IMR-90 (cell line): ENCODE data around the gene CBX5. TPM values are rescaled to one million over a fixed set of nuclear protein-coding genes. Genes with fewer than 3 reads are reported as not detected.
A peak's percentile ranks its signal among the peaks of the same experiment; 100 is the strongest.

ENCODE experiments used
- ATAC-seq: fragments of 200-7000 bp; cut with Tn5 transposase; 2 replicates; pipeline ENCODE4 v1.9.1; 2020; ENCODE audit warnings: low read depth, mild to moderate bottlenecking, moderate library complexity
- BruUV-seq: library from RNA; stranded (reverse); fragments of 400-500 nt; replicated peaks from 2 replicates; lab custom pipeline; 2021; lab: Mats Ljungman, UMichigan
- CTCF ChIA-PET: fragments of 300-600 bp; formaldehyde crosslinking; extraction: SDS; loops from one replicate; lab custom pipeline; 2021; ENCODE audit warnings: antibody characterized with exemption; lab: Yijun Ruan, JAX
- POLR2A ChIA-PET: fragments of 300-600 bp; sonication (Branson Sonifier 250); formaldehyde crosslinking; loops from one replicate; lab custom pipeline; 2022; ENCODE audit warnings: antibody characterized with exemption; ENCODE audit not compliant: unreplicated experiment; lab: Charles Lee
- DNase-seq: peaks from one replicate; pipeline ENCODE4 v3.0.0; 2013
- H2AFZ ChIP-seq: replicated peaks from 2 replicates; pipeline ENCODE3; 2013; ENCODE audit warnings: low read length, mild to moderate bottlenecking; ENCODE audit not compliant: poor library complexity
- H2AK5ac ChIP-seq: 2 replicates; pipeline ENCODE4 v1.6.1; 2013; ENCODE audit warnings: low read depth, low read length, inconsistent platforms
- H2AK9ac ChIP-seq: replicated peaks from 2 replicates; pipeline ENCODE3; 2013; ENCODE audit warnings: mild to moderate bottlenecking, low read depth, low read length, moderate library complexity; ENCODE audit not compliant: poor library complexity
- H2BK120ac ChIP-seq: 2 replicates; pipeline ENCODE4 v1.6.1; 2013; ENCODE audit warnings: low read depth, low read length, inconsistent platforms
- H2BK15ac ChIP-seq: 3 replicates; pipeline ENCODE4 v1.6.1; 2013; ENCODE audit warnings: low read depth, low read length, inconsistent platforms
- H2BK20ac ChIP-seq: 2 replicates; pipeline ENCODE4 v1.6.1; 2013; ENCODE audit warnings: low read depth, mild to moderate bottlenecking, inconsistent platforms, low read length, moderate library complexity
- H2BK5ac ChIP-seq: 2 replicates; pipeline ENCODE4 v1.6.1; 2013; ENCODE audit warnings: mild to moderate bottlenecking, low read depth, low read length, inconsistent platforms; ENCODE audit not compliant: poor library complexity, severe bottlenecking
- H3K14ac ChIP-seq: replicated peaks from 2 replicates; pipeline ENCODE4 v1.6.1; 2013; ENCODE audit warnings: low read depth, low read length, inconsistent platforms
- H3K18ac ChIP-seq: 2 replicates; pipeline ENCODE4 v1.6.1; 2013; ENCODE audit warnings: low read depth, low read length, control low read depth
- H3K23ac ChIP-seq: 2 replicates; pipeline ENCODE4 v1.6.1; 2013; ENCODE audit warnings: low read depth, low read length, inconsistent platforms
- H3K27ac ChIP-seq: 2 replicates; pipeline ENCODE4 v1.5.1; 2013; ENCODE audit warnings: mild to moderate bottlenecking, control low read depth, low read length; ENCODE audit not compliant: insufficient read depth
- H3K27me3 ChIP-seq: 2 replicates; pipeline ENCODE4 v1.6.1; 2013; ENCODE audit warnings: low read length; ENCODE audit not compliant: control insufficient read depth, insufficient read depth
- H3K36me3 ChIP-seq: 2 replicates; pipeline ENCODE4 v1.6.1; 2013; ENCODE audit warnings: low read length, mixed read lengths; ENCODE audit not compliant: control insufficient read depth, insufficient read depth
- H3K4ac ChIP-seq: 2 replicates; pipeline ENCODE4 v1.6.1; 2013; ENCODE audit warnings: low read depth, low read length, inconsistent platforms
- H3K4me1 ChIP-seq: 2 replicates; pipeline ENCODE4 v1.6.1; 2013; ENCODE audit warnings: low read length, mixed read lengths; ENCODE audit not compliant: control insufficient read depth, insufficient read depth
- H3K4me2 ChIP-seq: 2 replicates; pipeline ENCODE4 v1.6.1; 2013; ENCODE audit warnings: low read depth, mild to moderate bottlenecking, control low read depth, low read length, moderate library complexity
- H3K4me3 ChIP-seq: 2 replicates; pipeline ENCODE4 v1.5.1; 2013; ENCODE audit warnings: low read depth, mild to moderate bottlenecking, control low read depth, low read length, moderate library complexity; ENCODE audit not compliant: insufficient read depth
- H3K56ac ChIP-seq: 2 replicates; pipeline ENCODE4 v1.6.1; 2013; ENCODE audit warnings: low read length, inconsistent platforms; ENCODE audit not compliant: insufficient read depth; ENCODE audit errors: extremely low read depth
- H3K79me1 ChIP-seq, 2 experiments: 2 replicates each; pipeline ENCODE4 v1.6.1; 2013; ENCODE audit warnings: low read length in 2 of 2, inconsistent platforms in 1 of 2, low read depth in 1 of 2
- H3K9ac ChIP-seq: 2 replicates; pipeline ENCODE4 v1.6.1; 2013; ENCODE audit warnings: low read depth, low read length, control low read depth
- H3K9me1 ChIP-seq: 2 replicates; pipeline ENCODE4 v1.6.1; 2013; ENCODE audit warnings: low read length, inconsistent platforms; ENCODE audit not compliant: insufficient read depth
- H3K9me3 ChIP-seq: 2 replicates; pipeline ENCODE4 v1.6.1; 2013; ENCODE audit warnings: low read length; ENCODE audit not compliant: control insufficient read depth, insufficient read depth
- H4K20me1 ChIP-seq: 2 replicates; pipeline ENCODE4 v1.6.1; 2013; ENCODE audit warnings: low read length, inconsistent platforms; ENCODE audit not compliant: insufficient read depth
- H4K5ac ChIP-seq: 2 replicates; pipeline ENCODE4 v1.6.1; 2013; ENCODE audit warnings: mild to moderate bottlenecking, low read depth, low read length, control low read depth
- H4K8ac ChIP-seq, 2 experiments: 2 replicates each; pipeline ENCODE4 v1.6.1; 2013; ENCODE audit warnings: low read depth in 2 of 2, low read length in 2 of 2, control low read depth in 1 of 2, inconsistent platforms in 1 of 2
- H4K91ac ChIP-seq: 2 replicates; pipeline ENCODE4 v1.6.1; 2013; ENCODE audit warnings: low read depth, low read length, inconsistent platforms; ENCODE audit not compliant: insufficient read depth
- MAZ ChIP-seq: IDR thresholded peaks from 2 replicates; pipeline ENCODE4 v1.6.1; 2012; ENCODE audit warnings: low read depth, mild to moderate bottlenecking, low read length, improper control_type of control experiment, moderate library complexity, borderline replicate concordance
- RAD21 ChIP-seq: IDR thresholded peaks from 2 replicates; pipeline ENCODE4 v1.6.1; 2012; ENCODE audit warnings: low read length, improper control_type of control experiment
- SMC3 ChIP-seq: fragments of 150-350 bp; IDR thresholded peaks from 2 replicates; pipeline ENCODE4 v1.6.1; 2016; ENCODE audit warnings: low read depth, mild to moderate bottlenecking, antibody characterized with exemption, low read length, moderate library complexity
- USF2 ChIP-seq: fragments of 150-350 bp; IDR thresholded peaks from 2 replicates; pipeline ENCODE4 v1.6.1; 2017; ENCODE audit warnings: mild to moderate bottlenecking, antibody characterized with exemption, low read length, low read depth
- WGBS, 2 experiments: methylation state at CpG; one replicate each; pipeline versions ENCODE4 v1.1.5 to v1.1.7; 2013; ENCODE audit warnings: missing lambda C conversion rate in 2 of 2; ENCODE audit not compliant: insufficient read length in 1 of 2; ENCODE audit errors: extremely low coverage in 2 of 2; 5-methylcytosine and 5-hydroxymethylcytosine counted together
- dilution Hi-C: fragments of 300-500 bp; cut with HindIII; formaldehyde crosslinking; loops from one replicate; pipeline ENCODE4 v1.14.3; 2018; ENCODE audit warnings: low sequenced_read_pairs; ENCODE audit not compliant: unreplicated experiment
- in situ Hi-C: fragments of 300-500 bp; cut with MboI; formaldehyde crosslinking; loops from 3 replicates; pipeline ENCODE4 v1.14.3; 2019; ENCODE audit warnings: low sequenced_read_pairs, inconsistent platforms, mixed read lengths
- intact Hi-C: fragments of 100-400 bp; cut with micrococcal nuclease; formaldehyde crosslinking; loops from 2 replicates; pipeline ENCODE4 v1.10.0; 2022
- polyA plus RNA-seq, 3 experiments: library from polyadenylated mRNA; depleted of rRNA; stranded (reverse); fragments of >200 nt; gene quantifications; 2 replicates each; pipeline ENCODE4 v1.2.3, GENCODE V29; 2012; ENCODE audit warnings: low replicate concordance in 1 of 3
- total RNA-seq: library from RNA; depleted of rRNA; stranded (reverse); fragments of >200 nt; gene quantifications from 2 replicates; pipeline ENCODE4 v1.2.3, GENCODE V29; 2012
- TF ChIP-seq, protein P1 (sequence below): conservative IDR thresholded peaks from 2 replicates; pipeline ENCODE4 v1.5.1; 2012; ENCODE audit warnings: mild to moderate bottlenecking, low read depth, low read length, improper control_type of control experiment

Gene CBX5
- total and polyA plus RNA-seq, 2 of the 4 experiments (the other 2 are of a cell fraction) = 18.0 to 40.9 TPM

DNA sequence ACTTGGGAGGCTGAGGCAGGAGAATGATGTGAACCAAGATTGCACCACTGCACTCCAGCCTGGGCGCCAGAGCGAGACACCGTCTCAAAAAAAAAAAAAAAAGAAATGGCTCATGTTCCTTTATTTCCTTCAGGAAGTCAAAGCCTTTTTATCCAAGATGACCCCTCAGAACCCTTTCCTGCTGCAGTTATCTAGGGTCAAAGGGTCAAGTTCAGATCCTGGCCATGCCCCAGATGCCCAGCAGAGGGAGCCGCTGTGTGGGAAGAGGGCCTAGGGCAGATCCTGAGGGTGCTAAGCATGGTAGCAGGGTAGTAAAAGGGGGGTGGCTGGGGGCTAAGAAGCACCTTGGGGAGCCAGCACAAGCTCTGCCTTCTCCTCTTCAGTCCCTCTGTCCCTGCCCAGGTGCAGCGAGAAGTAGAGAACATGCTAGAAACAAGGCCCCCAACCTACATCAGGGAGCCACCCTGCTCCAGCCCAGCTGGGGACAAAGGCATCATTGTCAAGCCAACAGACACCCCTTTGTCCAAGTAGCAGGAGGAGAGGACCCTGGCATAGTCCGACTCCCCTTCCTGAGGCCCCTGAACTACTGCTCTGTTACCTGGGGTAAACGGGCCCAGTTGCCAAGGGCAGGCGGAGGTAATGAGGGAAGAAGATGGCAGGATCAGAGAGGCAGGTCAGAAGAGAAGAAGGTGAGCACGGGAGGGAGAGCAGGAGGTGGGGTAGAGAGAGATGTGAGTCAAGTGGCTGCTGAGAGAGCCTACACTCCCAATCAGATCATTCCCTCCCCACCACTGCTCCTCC, 14.4 kb upstream of the CBX5 start:
- H3K4me3 ChIP-seq = no peak overlapping the region
- no peaks in the 10 kb centered on the region for H3K9me3 ChIP-seq
- peak; percentile 80 for ATAC-seq
- H2BK15ac ChIP-seq = no peak overlapping the region
- peak overlapping the region; percentile 67 for H2AFZ ChIP-seq
- no peak for DNase-seq
- H3K56ac ChIP-seq = no peak overlapping the region
- no peak overlapping the region for H2BK120ac ChIP-seq
- POLR2A ChIA-PET = no interaction called here
- no peak overlapping the region for H3K4ac ChIP-seq
- no peak overlapping the region for H4K8ac ChIP-seq
- dilution Hi-C loops (no loop called here), intact Hi-C loops (loop anchor here (1.0 kb wide), 2 partner anchors 66 to 74 kb away; no protein-coding TSS in a partner anchor), in situ Hi-C loops (loop anchor here (5.0 kb wide), 1 partner anchor 68 kb away; the partner anchor contains the start of gene GPR84)
- no peaks in the 10 kb centered on the region for H3K36me3 ChIP-seq
- no peaks in the 10 kb centered on the region for H3K4me1 ChIP-seq
- no peak overlapping the region for H3K23ac ChIP-seq
- no peak overlapping the region for H4K5ac ChIP-seq
- 95% methylated on average over 3 of the region's 9 CpGs; no CpG with 5 or more reads in 1 of the 2 experiments for WGBS, 2 experiments
- no peak overlapping the region for H2BK20ac ChIP-seq
- H3K14ac ChIP-seq = no peak overlapping the region
- H4K20me1 ChIP-seq = 0 out of 2 replicates have a peak, but pooled peaks cover 4% of the 10 kb centered on the region
- no peak overlapping the region for H3K9ac ChIP-seq
- H3K27ac ChIP-seq = no peak overlapping the region
- H2AK5ac ChIP-seq = no peak overlapping the region; the same call in 1 of the 2 replicates
- peaks cover 4% of the 10 kb centered on the region for H3K27me3 ChIP-seq
- TF ChIP-seq RAD21 (peak; percentile 72), USF2 (no peak), MAZ (no peak), SMC3 (peak; percentile 82)
- TF ChIP-seq, protein P1, sequence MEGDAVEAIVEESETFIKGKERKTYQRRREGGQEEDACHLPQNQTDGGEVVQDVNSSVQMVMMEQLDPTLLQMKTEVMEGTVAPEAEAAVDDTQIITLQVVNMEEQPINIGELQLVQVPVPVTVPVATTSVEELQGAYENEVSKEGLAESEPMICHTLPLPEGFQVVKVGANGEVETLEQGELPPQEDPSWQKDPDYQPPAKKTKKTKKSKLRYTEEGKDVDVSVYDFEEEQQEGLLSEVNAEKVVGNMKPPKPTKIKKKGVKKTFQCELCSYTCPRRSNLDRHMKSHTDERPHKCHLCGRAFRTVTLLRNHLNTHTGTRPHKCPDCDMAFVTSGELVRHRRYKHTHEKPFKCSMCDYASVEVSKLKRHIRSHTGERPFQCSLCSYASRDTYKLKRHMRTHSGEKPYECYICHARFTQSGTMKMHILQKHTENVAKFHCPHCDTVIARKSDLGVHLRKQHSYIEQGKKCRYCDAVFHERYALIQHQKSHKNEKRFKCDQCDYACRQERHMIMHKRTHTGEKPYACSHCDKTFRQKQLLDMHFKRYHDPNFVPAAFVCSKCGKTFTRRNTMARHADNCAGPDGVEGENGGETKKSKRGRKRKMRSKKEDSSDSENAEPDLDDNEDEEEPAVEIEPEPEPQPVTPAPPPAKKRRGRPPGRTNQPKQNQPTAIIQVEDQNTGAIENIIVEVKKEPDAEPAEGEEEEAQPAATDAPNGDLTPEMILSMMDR = peak; percentile 69
- H2AK9ac ChIP-seq = no peak overlapping the region
- CTCF ChIA-PET = interaction anchor here (0.7 to 2.1 kb wide), 4 partner anchors 10 to 85 kb away, joined by 3 to 7 read pairs (median 5); no protein-coding TSS in a partner anchor
- no TSS peak for BruUV-seq
- no peak overlapping the region for H4K91ac ChIP-seq
- H3K4me2 ChIP-seq = no peak overlapping the region
- H2BK5ac ChIP-seq = no peak overlapping the region
- H3K18ac ChIP-seq = no peak overlapping the region
- no peaks in the 10 kb centered on the region for H3K79me1 ChIP-seq
- no peaks in the 10 kb centered on the region for H3K9me1 ChIP-seq
